GM23338 (cell line): ENCODE measurements around the gene PVALB. TPM values are rescaled to one million over a fixed set of nuclear protein-coding genes. Genes with fewer than 3 reads are reported as not detected.

ENCODE experiments used
- ATAC-seq: fragments of 200-7000 bp; cut with Tn5 transposase; 3 replicates; pipeline ENCODE4 v1.9.1; 2020
- DNase-seq: peaks from one replicate; pipeline ENCODE4 v3.0.0-alpha.2; 2015; ENCODE audit warnings: low spot score
- H2AFZ ChIP-seq: fragments of 200-600 bp; sonication (generic); 2 replicates; pipeline ENCODE4 v1.8.0; 2016; ENCODE audit warnings: antibody characterized with exemption, mild to moderate bottlenecking, moderate library complexity
- H3F3A ChIP-seq: fragments of 200-600 bp; sonication (generic); replicated peaks from 2 replicates; pipeline ENCODE4 v1.8.0; 2017; ENCODE audit warnings: antibody characterized with exemption, mixed run types, low read depth
- H3K27ac ChIP-seq: fragments of 200-600 bp; sonication (generic); 2 replicates; pipeline ENCODE4 v1.6.1; 2016; ENCODE audit warnings: low read depth
- H3K27me3 ChIP-seq: fragments of 200-600 bp; sonication (generic); 2 replicates; pipeline ENCODE4 v1.8.0; 2016; ENCODE audit warnings: mild to moderate bottlenecking, mixed run types, moderate library complexity; ENCODE audit not compliant: insufficient read depth
- H3K36me3 ChIP-seq: fragments of 200-600 bp; sonication (generic); 2 replicates; pipeline ENCODE4 v1.8.0; 2016; ENCODE audit warnings: mild to moderate bottlenecking; ENCODE audit not compliant: insufficient read depth
- H3K4me1 ChIP-seq: fragments of 200-600 bp; sonication (generic); 2 replicates; pipeline ENCODE4 v1.8.0; 2016; ENCODE audit warnings: mild to moderate bottlenecking, moderate library complexity; ENCODE audit not compliant: insufficient read depth
- H3K4me2 ChIP-seq: fragments of 200-600 bp; sonication (generic); 2 replicates; pipeline ENCODE4 v1.7.1; 2017; ENCODE audit warnings: mixed run types
- H3K4me3 ChIP-seq: fragments of 200-600 bp; sonication (generic); 2 replicates; pipeline ENCODE4 v1.6.1; 2016; ENCODE audit warnings: mixed run types
- H3K79me2 ChIP-seq: fragments of 200-600 bp; sonication (generic); replicated peaks from 2 replicates; pipeline ENCODE4 v1.8.0; 2017; ENCODE audit warnings: mild to moderate bottlenecking; ENCODE audit not compliant: insufficient read depth
- H3K9me2 ChIP-seq: fragments of 200-600 bp; sonication (generic); 2 replicates; pipeline ENCODE4 v1.8.0; 2017; ENCODE audit not compliant: insufficient read depth
- H4K20me1 ChIP-seq: fragments of 200-600 bp; sonication (generic); replicated peaks from 2 replicates; pipeline ENCODE4 v1.8.0; 2017; ENCODE audit warnings: mild to moderate bottlenecking; ENCODE audit not compliant: insufficient read depth
- H3K27ac Mint-ChIP-seq: 2 replicates; pipeline ENCODE4 v1.8.0; 2020; ENCODE audit warnings: inconsistent platforms, mild to moderate bottlenecking, moderate library complexity, mixed read lengths
- H3K27me3 Mint-ChIP-seq: 3 replicates; pipeline ENCODE4 v1.8.0; 2022; ENCODE audit warnings: low read depth, mild to moderate bottlenecking, moderate library complexity, mixed read lengths, inconsistent platforms; ENCODE audit not compliant: insufficient read depth, poor library complexity
- H3K36me3 Mint-ChIP-seq: 3 replicates; pipeline ENCODE4 v1.8.0; 2021; ENCODE audit warnings: low read depth, mild to moderate bottlenecking, inconsistent platforms, moderate library complexity, mixed read lengths
- H3K4me1 Mint-ChIP-seq: 3 replicates; pipeline ENCODE4 v1.8.0; 2020; ENCODE audit warnings: mild to moderate bottlenecking, inconsistent platforms, mixed read lengths
- H3K4me3 Mint-ChIP-seq: 3 replicates; pipeline ENCODE4 v1.8.0; 2021; ENCODE audit warnings: moderate library complexity, mild to moderate bottlenecking, inconsistent platforms, mixed read lengths
- H3K9me3 Mint-ChIP-seq: 3 replicates; pipeline ENCODE4 v1.8.0; 2020; ENCODE audit warnings: moderate library complexity, mild to moderate bottlenecking, inconsistent platforms, mixed read lengths
- CREB1 ChIP-seq: fragments of 250-450 bp; sonication (Bioruptor Pico); IDR thresholded peaks from 2 replicates; pipeline ENCODE4 v1.5.0; 2020; ENCODE audit warnings: low read depth, mild to moderate bottlenecking, moderate library complexity
- EZH2 ChIP-seq: fragments of 200-600 bp; sonication (generic); IDR thresholded peaks from one replicate; pipeline ENCODE4 v1.8.0; 2017; ENCODE audit warnings: antibody characterized with exemption, mild to moderate bottlenecking, low read depth; ENCODE audit not compliant: unreplicated experiment
- EZH2phosphoT487 ChIP-seq: fragments of 200-600 bp; sonication (generic); IDR thresholded peaks from one replicate; pipeline ENCODE4 v1.8.1; 2018; ENCODE audit warnings: antibody characterized with exemption; ENCODE audit not compliant: unreplicated experiment
- NANOG ChIP-seq: IDR thresholded peaks from 2 replicates; pipeline ENCODE4 v1.6.1; 2016; ENCODE audit warnings: antibody characterized with exemption, borderline replicate concordance
- STAT1 ChIP-seq: IDR thresholded peaks from one replicate; pipeline ENCODE4 v1.6.1; 2016; ENCODE audit warnings: antibody characterized with exemption; ENCODE audit not compliant: unreplicated experiment
- polyA plus RNA-seq: library from polyadenylated mRNA; unstranded; fragments of >200 nt; fragmentation: Nextera tagmentation; extraction: Ambion mirVana; gene quantifications from 2 replicates; pipeline ENCODE4 v1.2.1, GENCODE V29; 2016
- total RNA-seq: library from RNA; depleted of rRNA; stranded (reverse); fragments of >200 nt; shearing (Covaris generic); gene quantifications from 2 replicates; pipeline ENCODE4 v1.2.3, GENCODE V29; 2014
- TF ChIP-seq, protein P1 (sequence below): IDR thresholded peaks from one replicate; pipeline ENCODE4 v1.6.1; 2018; ENCODE audit warnings: antibody characterized with exemption; ENCODE audit not compliant: unreplicated experiment
- TF ChIP-seq, protein P2 (sequence below), 2 experiments: fragments of 200-600 bp in 1 of 2; sonication (generic) in 1 of 2; conservative IDR thresholded peaks; 2 replicates each; pipeline versions ENCODE4 v1.5.1 to v1.6.1; 2016 to 2017; ENCODE audit warnings: antibody characterized with exemption in 2 of 2, low read depth in 2 of 2, mild to moderate bottlenecking in 2 of 2, moderate library complexity in 1 of 2

Gene PVALB
- total and polyA plus RNA-seq, 2 experiments from 2014 or later, result 7.9 TPM; not detected in 1

DNA sequence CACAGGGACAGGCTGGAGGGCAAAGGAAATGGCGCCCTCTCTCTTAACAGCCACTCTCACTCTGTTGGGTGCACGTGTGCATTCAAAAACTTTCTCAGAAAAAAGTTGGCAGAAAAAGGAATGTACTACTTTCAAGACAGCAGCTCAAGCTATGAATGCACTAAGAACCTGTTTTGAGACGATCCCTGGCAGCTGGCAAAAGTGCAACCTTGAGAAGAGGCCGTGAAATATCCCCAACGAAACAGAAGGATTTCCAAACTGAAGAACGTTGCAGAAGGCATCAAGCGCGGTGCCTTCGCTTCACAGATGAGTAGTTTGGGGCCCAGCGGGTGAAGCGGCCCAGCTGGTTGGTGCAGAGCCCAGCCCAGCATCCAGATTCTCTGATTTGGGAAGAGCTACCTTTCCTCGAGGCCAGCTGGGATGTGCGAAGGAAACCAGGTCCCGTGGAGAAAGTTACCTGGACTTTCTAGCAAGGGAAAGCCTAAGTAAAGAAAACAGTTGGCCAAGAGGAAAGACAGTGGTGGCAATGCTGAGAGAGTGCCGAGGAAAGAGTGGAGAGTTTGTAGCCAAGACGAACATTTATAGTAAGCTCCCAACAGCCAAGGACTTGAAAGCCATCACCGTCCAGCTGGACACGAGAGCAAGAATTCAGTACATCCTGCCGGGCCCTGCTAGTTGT is 57.2 kb downstream of the PVALB start:
- ATAC-seq, result no peak
- H3K27me3 Mint-ChIP-seq, result peaks cover 12% of the 10 kb centered on the region

DNA sequence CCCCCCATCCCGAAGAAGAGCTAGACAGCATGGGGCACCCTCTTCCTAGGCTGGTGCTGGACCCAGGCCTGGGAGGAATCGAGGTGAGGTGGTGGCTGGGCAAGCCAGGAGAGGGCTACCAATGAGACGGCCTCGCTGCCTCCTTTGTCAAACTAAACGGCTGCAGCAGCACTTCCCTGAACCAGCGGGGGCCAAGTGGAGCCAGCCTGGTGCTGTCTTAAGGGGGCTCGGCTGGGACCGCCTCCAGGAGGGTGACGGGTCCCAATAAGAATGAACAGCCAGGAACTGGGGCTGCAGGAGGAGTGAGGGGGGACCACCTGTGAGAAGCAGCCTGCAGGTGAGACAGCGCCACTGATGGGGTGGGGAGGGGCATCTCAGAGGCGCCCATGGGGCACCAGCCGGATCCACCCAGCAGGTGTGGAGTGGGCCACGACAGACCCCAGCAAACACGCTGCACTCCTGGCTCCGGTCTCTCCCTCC is 58.0 kb downstream of the PVALB start:
- peaks cover 12% of the 10 kb centered on the region for H3K27me3 Mint-ChIP-seq
- H3K27ac Mint-ChIP-seq, result no peak overlapping the region; the same call in 1 of the 2 replicates
- H3K36me3 ChIP-seq, result no peaks in the 10 kb centered on the region
- peaks cover 14% of the 10 kb centered on the region for H3K36me3 Mint-ChIP-seq
- peaks cover 11% of the 10 kb centered on the region for H3K4me1 Mint-ChIP-seq
- DNase-seq, result no peak
- H4K20me1 ChIP-seq, result no peaks in the 10 kb centered on the region
- H3K9me3 Mint-ChIP-seq, result no peaks in the 10 kb centered on the region; the same call in 2 of the 3 replicates
- H3K79me2 ChIP-seq, result no peaks in the 10 kb centered on the region
- H3K9me2 ChIP-seq, result no peaks in the 10 kb centered on the region
- no peaks in the 10 kb centered on the region for H3K27me3 ChIP-seq
- no peak overlapping the region for H3K4me3 Mint-ChIP-seq
- no peaks in the 10 kb centered on the region for H3F3A ChIP-seq
- no peak overlapping the region for H3K27ac ChIP-seq
- H3K4me2 ChIP-seq, result no peak overlapping the region
- H2AFZ ChIP-seq, result no peak overlapping the region
- H3K4me3 ChIP-seq, result no peak overlapping the region
- no peak for ATAC-seq
- no peaks in the 10 kb centered on the region for H3K4me1 ChIP-seq
- TF ChIP-seq, protein P1, sequence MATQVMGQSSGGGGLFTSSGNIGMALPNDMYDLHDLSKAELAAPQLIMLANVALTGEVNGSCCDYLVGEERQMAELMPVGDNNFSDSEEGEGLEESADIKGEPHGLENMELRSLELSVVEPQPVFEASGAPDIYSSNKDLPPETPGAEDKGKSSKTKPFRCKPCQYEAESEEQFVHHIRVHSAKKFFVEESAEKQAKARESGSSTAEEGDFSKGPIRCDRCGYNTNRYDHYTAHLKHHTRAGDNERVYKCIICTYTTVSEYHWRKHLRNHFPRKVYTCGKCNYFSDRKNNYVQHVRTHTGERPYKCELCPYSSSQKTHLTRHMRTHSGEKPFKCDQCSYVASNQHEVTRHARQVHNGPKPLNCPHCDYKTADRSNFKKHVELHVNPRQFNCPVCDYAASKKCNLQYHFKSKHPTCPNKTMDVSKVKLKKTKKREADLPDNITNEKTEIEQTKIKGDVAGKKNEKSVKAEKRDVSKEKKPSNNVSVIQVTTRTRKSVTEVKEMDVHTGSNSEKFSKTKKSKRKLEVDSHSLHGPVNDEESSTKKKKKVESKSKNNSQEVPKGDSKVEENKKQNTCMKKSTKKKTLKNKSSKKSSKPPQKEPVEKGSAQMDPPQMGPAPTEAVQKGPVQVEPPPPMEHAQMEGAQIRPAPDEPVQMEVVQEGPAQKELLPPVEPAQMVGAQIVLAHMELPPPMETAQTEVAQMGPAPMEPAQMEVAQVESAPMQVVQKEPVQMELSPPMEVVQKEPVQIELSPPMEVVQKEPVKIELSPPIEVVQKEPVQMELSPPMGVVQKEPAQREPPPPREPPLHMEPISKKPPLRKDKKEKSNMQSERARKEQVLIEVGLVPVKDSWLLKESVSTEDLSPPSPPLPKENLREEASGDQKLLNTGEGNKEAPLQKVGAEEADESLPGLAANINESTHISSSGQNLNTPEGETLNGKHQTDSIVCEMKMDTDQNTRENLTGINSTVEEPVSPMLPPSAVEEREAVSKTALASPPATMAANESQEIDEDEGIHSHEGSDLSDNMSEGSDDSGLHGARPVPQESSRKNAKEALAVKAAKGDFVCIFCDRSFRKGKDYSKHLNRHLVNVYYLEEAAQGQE, result no peak
- TF ChIP-seq EZH2phosphoT487 (no peak), NANOG (no peak), CREB1 (CRISPR knock-in tag) (no peak), STAT1 (no peak), EZH2 (no peak)

More for the DNA sequence above, 57.2 kb downstream of the PVALB start:
- H3K4me3 Mint-ChIP-seq, result no peak overlapping the region; the same call in 2 of the 3 replicates
- H3K27ac Mint-ChIP-seq, result no peak overlapping the region
- no peaks in the 10 kb centered on the region for H4K20me1 ChIP-seq
- H3K9me3 Mint-ChIP-seq, result no peaks in the 10 kb centered on the region; the same call in 2 of the 3 replicates
- no peaks in the 10 kb centered on the region for H3K4me1 ChIP-seq
- DNase-seq, result no peak
- TF ChIP-seq, protein P2, sequence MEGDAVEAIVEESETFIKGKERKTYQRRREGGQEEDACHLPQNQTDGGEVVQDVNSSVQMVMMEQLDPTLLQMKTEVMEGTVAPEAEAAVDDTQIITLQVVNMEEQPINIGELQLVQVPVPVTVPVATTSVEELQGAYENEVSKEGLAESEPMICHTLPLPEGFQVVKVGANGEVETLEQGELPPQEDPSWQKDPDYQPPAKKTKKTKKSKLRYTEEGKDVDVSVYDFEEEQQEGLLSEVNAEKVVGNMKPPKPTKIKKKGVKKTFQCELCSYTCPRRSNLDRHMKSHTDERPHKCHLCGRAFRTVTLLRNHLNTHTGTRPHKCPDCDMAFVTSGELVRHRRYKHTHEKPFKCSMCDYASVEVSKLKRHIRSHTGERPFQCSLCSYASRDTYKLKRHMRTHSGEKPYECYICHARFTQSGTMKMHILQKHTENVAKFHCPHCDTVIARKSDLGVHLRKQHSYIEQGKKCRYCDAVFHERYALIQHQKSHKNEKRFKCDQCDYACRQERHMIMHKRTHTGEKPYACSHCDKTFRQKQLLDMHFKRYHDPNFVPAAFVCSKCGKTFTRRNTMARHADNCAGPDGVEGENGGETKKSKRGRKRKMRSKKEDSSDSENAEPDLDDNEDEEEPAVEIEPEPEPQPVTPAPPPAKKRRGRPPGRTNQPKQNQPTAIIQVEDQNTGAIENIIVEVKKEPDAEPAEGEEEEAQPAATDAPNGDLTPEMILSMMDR (conservative IDR thresholded peaks at IDR 0.05; ENCODE audit: low read depth in 2 of 2), result peak in 1 of 2 experiments; percentile 41; a peak in 2 of 4 replicates
- TF ChIP-seq, protein P1, result no peak
- H3K27me3 ChIP-seq, result no peaks in the 10 kb centered on the region
- H3K79me2 ChIP-seq, result no peaks in the 10 kb centered on the region
- H2AFZ ChIP-seq, result no peak overlapping the region
- H3F3A ChIP-seq, result no peaks in the 10 kb centered on the region
- H3K27ac ChIP-seq, result no peak overlapping the region
- H3K36me3 ChIP-seq, result no peaks in the 10 kb centered on the region
- H3K9me2 ChIP-seq, result no peaks in the 10 kb centered on the region
- H3K4me3 ChIP-seq, result no peak overlapping the region
- H3K4me1 Mint-ChIP-seq, result peaks cover 11% of the 10 kb centered on the region
- H3K4me2 ChIP-seq, result no peak overlapping the region
- peaks cover 19% of the 10 kb centered on the region for H3K36me3 Mint-ChIP-seq
